H9 (cell line): ENCODE results near the gene ERC1. TPM values are rescaled to one million over a fixed set of nuclear protein-coding genes. Genes with fewer than 3 reads are reported as not detected.

Source experiments
- DNase-seq: peaks from one replicate; pipeline ENCODE4 v3.0.0-alpha.2; 2017
- H2AFZ ChIP-seq: one replicate; pipeline ENCODE4 v1.6.1; 2013; ENCODE audit warnings: mild to moderate bottlenecking, low read length, control low read depth, moderate library complexity
- H2AK5ac ChIP-seq: 2 replicates; pipeline ENCODE4 v1.6.1; 2013; ENCODE audit warnings: low read length, control low read depth, mixed read lengths; ENCODE audit not compliant: insufficient read length
- H2BK120ac ChIP-seq: one replicate; pipeline ENCODE4 v1.6.1; 2013; ENCODE audit warnings: low read depth, mild to moderate bottlenecking, low read length, control low read depth, inconsistent platforms; ENCODE audit not compliant: poor library complexity, severe bottlenecking
- H2BK12ac ChIP-seq: 2 replicates; pipeline ENCODE4 v1.6.1; 2013; ENCODE audit warnings: low read length, control low read depth, mixed read lengths, low read depth; ENCODE audit not compliant: insufficient read length
- H2BK15ac ChIP-seq: 2 replicates; pipeline ENCODE4 v1.6.1; 2013; ENCODE audit warnings: low read depth, low read length, control low read depth
- H2BK20ac ChIP-seq: one replicate; pipeline ENCODE4 v1.6.1; 2013; ENCODE audit warnings: low read depth, mild to moderate bottlenecking, low read length, control low read depth, inconsistent platforms; ENCODE audit not compliant: poor library complexity, severe bottlenecking
- H2BK5ac ChIP-seq: 2 replicates; pipeline ENCODE4 v1.6.1; 2013; ENCODE audit warnings: low read length, control low read depth, mixed read lengths; ENCODE audit not compliant: insufficient read length
- H3K14ac ChIP-seq: 2 replicates; pipeline ENCODE4 v1.6.1; 2013; ENCODE audit warnings: low read length, control low read depth; ENCODE audit not compliant: insufficient read depth
- H3K18ac ChIP-seq: 2 replicates; pipeline ENCODE4 v1.6.1; 2013; ENCODE audit warnings: low read depth, mild to moderate bottlenecking, mixed read lengths, low read length, control low read depth; ENCODE audit not compliant: insufficient read length
- H3K23ac ChIP-seq: 2 replicates; pipeline ENCODE4 v1.6.1; 2013; ENCODE audit warnings: low read length, control low read depth, mixed read lengths, low read depth; ENCODE audit not compliant: insufficient read length
- H3K23me2 ChIP-seq: 2 replicates; pipeline ENCODE4 v1.6.1; 2013; ENCODE audit warnings: low read depth, mild to moderate bottlenecking, mixed read lengths, low read length, control low read depth; ENCODE audit not compliant: insufficient read length, poor library complexity, severe bottlenecking
- H3K27ac ChIP-seq: 2 replicates; pipeline ENCODE4 v1.5.1; 2013; ENCODE audit warnings: low read length, control low read depth, mixed read lengths, low read depth; ENCODE audit not compliant: insufficient read length
- H3K27me3 ChIP-seq: 2 replicates; pipeline ENCODE4 v1.6.1; 2013; ENCODE audit warnings: low read length, control low read depth, inconsistent platforms; ENCODE audit not compliant: insufficient read depth
- H3K4ac ChIP-seq: 2 replicates; pipeline ENCODE4 v1.6.1; 2013; ENCODE audit warnings: low read depth, mild to moderate bottlenecking, control low read depth, inconsistent platforms, low read length, moderate library complexity
- H3K4me1 ChIP-seq: 2 replicates; pipeline ENCODE4 v1.6.1; 2013; ENCODE audit warnings: low read length, control low read depth, inconsistent platforms; ENCODE audit not compliant: insufficient read depth
- H3K4me2 ChIP-seq: 2 replicates; pipeline ENCODE4 v1.6.1; 2013; ENCODE audit warnings: low read length, control low read depth, mixed read lengths; ENCODE audit not compliant: insufficient read length, insufficient read depth
- H3K56ac ChIP-seq: 2 replicates; pipeline ENCODE4 v1.6.1; 2013; ENCODE audit warnings: low read depth, mild to moderate bottlenecking, mixed read lengths, low read length, control low read depth; ENCODE audit not compliant: insufficient read length
- H3K79me1 ChIP-seq: 2 replicates; pipeline ENCODE4 v1.6.1; 2013; ENCODE audit warnings: low read depth, mild to moderate bottlenecking, moderate library complexity, low read length, control low read depth, inconsistent platforms; ENCODE audit not compliant: insufficient read depth, poor library complexity, severe bottlenecking
- H3K79me2 ChIP-seq: 2 replicates; pipeline ENCODE4 v1.6.1; 2013; ENCODE audit warnings: low read length, control low read depth, inconsistent platforms; ENCODE audit not compliant: insufficient read depth
- H3K9ac ChIP-seq: 2 replicates; pipeline ENCODE4 v1.6.1; 2013; ENCODE audit warnings: low read length, control low read depth, mixed read lengths; ENCODE audit not compliant: insufficient read length; ENCODE audit errors: extremely low read depth
- H3K9me3 ChIP-seq: one replicate; pipeline ENCODE4 v1.6.1; 2013; ENCODE audit warnings: low read depth, low read length, inconsistent platforms; ENCODE audit not compliant: control insufficient read depth
- H3T11ph ChIP-seq: one replicate; pipeline ENCODE4 v1.6.1; 2013; ENCODE audit warnings: mild to moderate bottlenecking, low read length, control low read depth, inconsistent platforms
- H4K20me1 ChIP-seq: one replicate; pipeline ENCODE4 v1.6.1; 2013; ENCODE audit not compliant: control insufficient read depth, insufficient read length, insufficient read depth
- H4K5ac ChIP-seq: 2 replicates; pipeline ENCODE4 v1.6.1; 2013; ENCODE audit warnings: low read depth, mild to moderate bottlenecking, mixed read lengths, low read length, control low read depth; ENCODE audit not compliant: insufficient read length
- H4K8ac ChIP-seq: replicated peaks from 2 replicates; pipeline ENCODE4 v1.6.1; 2013; ENCODE audit warnings: low read length, control low read depth, mixed read lengths, low read depth; ENCODE audit not compliant: insufficient read length
- H4K91ac ChIP-seq: 2 replicates; pipeline ENCODE4 v1.6.1; 2013; ENCODE audit warnings: low read depth, mild to moderate bottlenecking, moderate library complexity, mixed read lengths, low read length, control low read depth; ENCODE audit not compliant: insufficient read length
- H3K27ac Mint-ChIP-seq, 3 experiments: 2 replicates in 2 of 3; 3 replicates in 1 of 3; pipeline ENCODE4 v1.8.0; 2020 to 2021; ENCODE audit warnings: mixed read lengths in 3 of 3, mild to moderate bottlenecking in 1 of 3, moderate library complexity in 1 of 3
- H3K27me3 Mint-ChIP-seq: 2 replicates; pipeline ENCODE4 v1.8.0; 2021; ENCODE audit warnings: low read depth, mild to moderate bottlenecking, moderate library complexity, mixed read lengths
- H3K36me3 Mint-ChIP-seq, 3 experiments: 2 replicates in 2 of 3; 3 replicates in 1 of 3; pipeline ENCODE4 v1.8.0; 2020 to 2021; ENCODE audit warnings: low read depth in 3 of 3, mixed read lengths in 3 of 3; ENCODE audit not compliant: insufficient read depth in 1 of 3
- H3K4me1 Mint-ChIP-seq, 2 experiments: 2 replicates each; pipeline ENCODE4 v1.8.0; 2020; ENCODE audit warnings: mixed read lengths in 2 of 2
- H3K4me3 Mint-ChIP-seq, 2 experiments: 2 replicates in 1 of 2; 3 replicates in 1 of 2; pipeline ENCODE4 v1.8.0; 2020 to 2021; ENCODE audit warnings: mild to moderate bottlenecking in 2 of 2, mixed read lengths in 2 of 2, moderate library complexity in 1 of 2
- H3K9me3 Mint-ChIP-seq, 2 experiments: 2 replicates in 1 of 2; 3 replicates in 1 of 2; pipeline ENCODE4 v1.8.0; 2020; ENCODE audit warnings: mild to moderate bottlenecking in 2 of 2, mixed read lengths in 2 of 2, moderate library complexity in 1 of 2
- CTCF ChIP-seq: fragments of 200-600 bp; sonication (generic); conservative IDR thresholded peaks from 3 replicates; pipeline ENCODE4 v1.8.0; 2021; ENCODE audit warnings: antibody characterized with exemption, mild to moderate bottlenecking
- WGBS: extraction: QIAGEN DNeasy Blood & Tissue Kit; methylation state at CpG from one replicate; pipeline ENCODE4 v1.1.7; 2013; ENCODE audit warnings: missing lambda C conversion rate, low lambda C conversion rate, mixed read lengths; ENCODE audit not compliant: insufficient read length; ENCODE audit errors: extremely low coverage; 5-methylcytosine and 5-hydroxymethylcytosine counted together
- total RNA-seq: library from RNA; stranded (reverse); gene quantifications from 2 replicates; pipeline ENCODE4 v1.2.1, GENCODE V29; 2021

The ERC1 gene
- total RNA-seq, 1 experiment from 2014 or later, result 51.2 TPM

- Mint-ChIP-seq H3K4me1 (peaks cover 6% of the 10 kb centered on the region in 2 experiments; a peak in 2 of 4 replicates), H3K36me3 (peaks cover 3 to 13% (median 4%) of the 10 kb centered on the region in 3 experiments), H3K4me3 (no peak overlapping the region), H3K27me3 (no peaks in the 10 kb centered on the region), H3K27ac (no peak overlapping the region), H3K9me3 (no peaks in the 10 kb centered on the region)
- no peak overlapping the region for H3K14ac ChIP-seq
- H3T11ph ChIP-seq, result no peak overlapping the region
- H3K4me2 ChIP-seq, result no peak overlapping the region
- no peak overlapping the region for H2BK12ac ChIP-seq
- no peaks in the 10 kb centered on the region for H3K79me1 ChIP-seq
- H4K91ac ChIP-seq, result no peak overlapping the region
- no peak overlapping the region for H2BK120ac ChIP-seq
- H2AK5ac ChIP-seq, result no peak overlapping the region
- H3K79me2 ChIP-seq, result no peaks in the 10 kb centered on the region
- no peak for DNase-seq
- no peak overlapping the region for H3K4ac ChIP-seq
- H3K18ac ChIP-seq, result no peak overlapping the region
- no CpG with 5 or more reads among the region's 8 CpGs for WGBS
- no peak for TF ChIP-seq CTCF
- no peak overlapping the region for H3K23ac ChIP-seq
- H3K56ac ChIP-seq, result no peak overlapping the region
- no peak overlapping the region for H3K27ac ChIP-seq
- no peak overlapping the region for H4K5ac ChIP-seq
- H2AFZ ChIP-seq, result no peak overlapping the region
- H4K20me1 ChIP-seq, result no peaks in the 10 kb centered on the region
- H3K9me3 ChIP-seq, result no peaks in the 10 kb centered on the region
- no peak overlapping the region for H4K8ac ChIP-seq
- no peak overlapping the region for H3K9ac ChIP-seq
- no peaks in the 10 kb centered on the region for H3K27me3 ChIP-seq
- H2BK5ac ChIP-seq, result no peak overlapping the region
- no peak overlapping the region for H2BK20ac ChIP-seq
- H3K23me2 ChIP-seq, result no peaks in the 10 kb centered on the region
- no peak overlapping the region for H2BK15ac ChIP-seq
- no peaks in the 10 kb centered on the region for H3K4me1 ChIP-seq
Observed at GRCh38 chr12:1291601-1292332, 300.7 kb downstream of the ERC1 start.
